AG04449 (cell line): Measurements from ENCODE around the gene CHCHD3.

Experiments used
- CTCF ChIA-PET: fragments of 350-600 bp; formaldehyde crosslinking; extraction: SDS; loops from one replicate; lab custom pipeline; 2021; ENCODE audit warnings: antibody characterized with exemption; lab: Yijun Ruan, JAX
- POLR2A ChIA-PET: fragments of 400-600, 350-600 bp; formaldehyde crosslinking; extraction: SDS; loops from one replicate; lab custom pipeline; 2020; ENCODE audit warnings: antibody characterized with exemption, inconsistent platforms; lab: Yijun Ruan, JAX
- DNase-seq: peaks from one replicate; pipeline ENCODE4 v3.0.0-alpha.2; 2010; ENCODE audit warnings: low read depth, low spot score
- H3K4me3 ChIP-seq: 2 replicates; pipeline ENCODE4 v1.5.1; 2011; ENCODE audit warnings: low read depth, mild to moderate bottlenecking, control low read depth, low read length
- CTCF ChIP-seq: IDR thresholded peaks from one replicate; pipeline ENCODE4 v1.5.1; 2011; ENCODE audit warnings: mild to moderate bottlenecking, moderate library complexity, low read length, control low read depth, inconsistent platforms; ENCODE audit not compliant: insufficient read depth; ENCODE audit errors: missing control alignments

Gene CHCHD3

GRCh38 chr7:132789281-132789680 lies 292.6 kb downstream of the CHCHD3 start:
- no peak for DNase-seq
- ChIA-PET POLR2A (no interaction called here), CTCF (interaction anchor here (0.9 kb wide), 1 partner anchor 12 kb away, joined by 3 read pairs; no protein-coding TSS in a partner anchor)
- H3K4me3 ChIP-seq, result no peak overlapping the region
- no peak for TF ChIP-seq CTCF

GRCh38 chr7:132785870-132786269 lies 296.0 kb downstream of the CHCHD3 start:
- H3K4me3 ChIP-seq, result no peak overlapping the region
- DNase-seq, result no peak
- no peak for TF ChIP-seq CTCF
- ChIA-PET CTCF (interaction anchor here (0.8 kb wide), 1 partner anchor 11 kb away, joined by 3 read pairs; no protein-coding TSS in a partner anchor), POLR2A (no interaction called here)

GRCh38 chr7:132784406-132784805 lies 297.5 kb downstream of the CHCHD3 start:
- no peak for TF ChIP-seq CTCF
- no peak for DNase-seq
- H3K4me3 ChIP-seq, result no peak overlapping the region
- ChIA-PET POLR2A (no interaction called here), CTCF (interaction anchor here (1.2 kb wide), 1 partner anchor 17 kb away, joined by 3 read pairs; no protein-coding TSS in a partner anchor)

DNA sequence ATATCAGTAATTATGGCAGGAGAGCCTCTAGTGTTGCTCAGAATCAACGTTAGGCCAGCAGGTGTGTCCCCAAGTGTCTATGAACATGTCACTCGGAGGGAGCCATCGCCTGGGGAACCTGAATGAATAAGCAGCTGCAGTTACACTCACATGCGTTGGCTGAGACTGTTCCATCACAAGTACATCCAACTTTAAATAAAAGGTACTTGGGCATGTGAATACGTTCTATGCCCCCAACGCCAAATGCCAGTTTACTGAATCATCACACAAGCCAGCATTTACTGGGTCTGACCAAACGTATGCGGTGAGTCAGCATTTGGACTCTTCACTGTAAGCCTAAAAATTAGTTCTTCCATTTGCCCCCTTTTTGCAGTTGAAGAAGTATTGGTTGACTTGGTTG lies 298.1 kb downstream of the CHCHD3 start:
- no peak for TF ChIP-seq CTCF
- ChIA-PET CTCF (interaction anchor here (1.0 to 1.2 kb wide), 2 partner anchors 10 to 17 kb away, joined by 3 read pairs; no protein-coding TSS in a partner anchor), POLR2A (no interaction called here)
- peak; percentile 63 for DNase-seq
- no peak overlapping the region for H3K4me3 ChIP-seq

DNA sequence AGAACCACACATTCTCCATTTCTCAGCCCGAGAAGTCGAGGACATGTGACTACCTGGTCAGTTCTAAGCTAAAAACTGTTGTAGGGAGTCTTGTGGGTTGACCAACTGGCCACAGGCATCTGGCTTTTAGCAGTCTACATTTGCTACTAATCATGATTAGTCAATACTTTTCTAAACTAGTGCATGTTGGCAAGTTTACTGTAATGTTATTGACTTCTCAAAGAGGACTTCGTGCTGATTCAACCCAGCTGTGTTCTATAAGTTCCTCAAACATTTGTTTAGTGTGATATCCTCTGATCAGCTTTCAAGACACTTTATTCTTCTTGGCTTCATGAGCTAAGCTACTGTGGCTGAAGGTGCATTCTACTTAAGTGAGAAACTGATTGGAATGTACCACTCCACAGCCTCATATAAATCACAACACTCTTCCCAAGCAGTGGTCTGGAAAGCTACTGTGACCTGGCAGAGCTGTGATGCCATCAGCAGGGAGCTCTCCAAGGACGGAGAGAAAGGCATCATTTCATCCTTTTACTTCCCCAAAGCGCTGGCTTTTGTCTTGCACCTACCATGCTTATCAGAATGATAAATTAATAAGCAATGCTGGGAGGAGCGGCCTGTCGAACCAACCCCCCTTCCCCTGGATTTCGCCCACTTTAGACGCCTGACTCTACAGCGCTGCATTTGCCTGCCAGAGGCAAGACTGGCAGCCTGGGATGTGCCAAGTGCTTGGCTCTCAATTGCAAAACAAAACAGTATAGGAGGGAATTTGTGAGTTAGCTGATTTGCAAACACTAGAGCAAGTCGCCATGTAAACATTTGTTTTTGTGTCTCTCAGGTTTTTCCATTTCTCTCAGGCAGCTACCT lies 298.9 kb downstream of the CHCHD3 start:
- POLR2A ChIA-PET, result interaction anchor here (0.8 kb wide), 2 partner anchors 202 to 299 kb away, joined by 3 read pairs; partner anchors contain the start of gene CHCHD3
- H3K4me3 ChIP-seq, result no peak overlapping the region
- CTCF ChIA-PET, result interaction anchor here (1.0 to 1.2 kb wide), 2 partner anchors 9 to 18 kb away, joined by 3 read pairs; no protein-coding TSS in a partner anchor
- peak; percentile 88 for DNase-seq
- no peak for TF ChIP-seq CTCF

DNA sequence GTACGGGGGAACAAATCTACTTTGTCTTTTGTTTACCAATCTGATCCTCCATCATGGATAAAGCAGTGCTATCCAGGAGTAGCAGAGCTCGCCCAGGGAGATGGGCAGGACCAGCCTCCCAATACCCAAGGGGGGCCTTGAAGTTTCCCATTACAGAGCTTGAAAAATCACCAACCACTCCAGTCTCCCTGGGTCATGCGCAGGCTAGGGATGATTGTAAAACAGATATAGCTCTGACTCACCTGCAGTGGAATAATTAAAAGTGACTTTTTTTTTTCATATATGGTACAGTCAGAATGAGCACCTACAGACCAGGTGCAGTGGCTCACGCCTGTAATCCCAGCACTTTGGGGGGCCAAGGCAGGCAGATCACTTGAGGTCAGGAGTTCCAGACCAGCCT lies 301.1 kb downstream of the CHCHD3 start:
- ChIA-PET POLR2A (no interaction called here), CTCF (no interaction called here)
- no peak for DNase-seq
- H3K4me3 ChIP-seq, result no peak overlapping the region
- no peak for TF ChIP-seq CTCF
